PFSK-1 (cell line): ENCODE measurements around the gene MAST4.

ENCODE experiments used
- FOXP2 ChIP-seq: optimal IDR thresholded peaks from 2 replicates; pipeline ENCODE3; 2011; ENCODE audit warnings: borderline replicate concordance, control low read depth, inconsistent platforms; ENCODE audit not compliant: insufficient read depth; ENCODE audit errors: extremely low read length, extremely low read depth
- POLR2AphosphoS5 ChIP-seq: IDR thresholded peaks from 2 replicates; pipeline ENCODE4 v1.6.1; 2012; ENCODE audit warnings: low read depth, mild to moderate bottlenecking, control low read depth, low read length, moderate library complexity
- REST ChIP-seq, 2 experiments: IDR thresholded peaks; 2 replicates each; pipeline versions ENCODE4 v1.6.1 to v1.8.0; 2011 to 2012; ENCODE audit warnings: low read depth in 2 of 2, low read length in 2 of 2, control low read depth in 1 of 2, inconsistent platforms in 1 of 2, mild to moderate bottlenecking in 1 of 2, moderate library complexity in 1 of 2; ENCODE audit not compliant: insufficient read depth in 1 of 2
- SIN3A ChIP-seq: IDR thresholded peaks from 2 replicates; pipeline ENCODE4 v1.6.1; 2012; ENCODE audit warnings: mild to moderate bottlenecking, low read length, moderate library complexity, borderline replicate concordance; ENCODE audit not compliant: insufficient read depth
- TAF1 ChIP-seq: IDR thresholded peaks from 2 replicates; pipeline ENCODE4 v1.6.1; 2012; ENCODE audit warnings: low read length, control low read depth, borderline replicate concordance; ENCODE audit not compliant: insufficient read depth

MAST4 gene

GRCh38 chr5:66553916-66554575 is 42.1 kb upstream of the MAST4 start:
- TF ChIP-seq SIN3A (no peak), TAF1 (no peak), REST (IDR thresholded peaks at IDR 0.05; ENCODE audit: insufficient read depth in 1 of 2, low read depth in 2 of 2, low read length in 2 of 2) (no peak), FOXP2 (no peak), POLR2AphosphoS5 (no peak)

- TF ChIP-seq FOXP2 (no peak), REST (IDR thresholded peaks at IDR 0.05; ENCODE audit: insufficient read depth in 1 of 2, low read depth in 2 of 2, low read length in 2 of 2) (no peak), POLR2AphosphoS5 (no peak), SIN3A (no peak), TAF1 (no peak)
Observed at GRCh38 chr5:66554884-66555283, 41.3 kb upstream of the MAST4 start.

- no peak for TF ChIP-seq REST (IDR thresholded peaks at IDR 0.05; ENCODE audit: insufficient read depth in 1 of 2, low read depth in 2 of 2, low read length in 2 of 2)
- TF ChIP-seq TAF1 = no peak
- no peak for TF ChIP-seq POLR2AphosphoS5
- no peak for TF ChIP-seq SIN3A
- TF ChIP-seq FOXP2 = no peak
Observed at GRCh38 chr5:66558560-66558959, 37.6 kb upstream of the MAST4 start.

GRCh38 chr5:66560371-66560770 is 35.8 kb upstream of the MAST4 start:
- TF ChIP-seq REST (IDR thresholded peaks at IDR 0.05; ENCODE audit: insufficient read depth in 1 of 2, low read depth in 2 of 2, low read length in 2 of 2) = no peak
- no peak for TF ChIP-seq TAF1
- no peak for TF ChIP-seq FOXP2
- no peak for TF ChIP-seq SIN3A
